KG1 (cell line): ENCODE results near the gene ZNF560.
A peak's percentile ranks its signal among the peaks of the same experiment; 100 is the strongest.
"Not testable (repeated sequence)": the region's sequence is repeated elsewhere in the genome, so short reads cannot be mapped to it uniquely, and the experiment has no call there.

ENCODE experiments used
- DNase-seq: peaks from one replicate; lab custom pipeline; 2025; lab: John Stamatoyannopoulos, UW

The ZNF560 gene

DNA sequence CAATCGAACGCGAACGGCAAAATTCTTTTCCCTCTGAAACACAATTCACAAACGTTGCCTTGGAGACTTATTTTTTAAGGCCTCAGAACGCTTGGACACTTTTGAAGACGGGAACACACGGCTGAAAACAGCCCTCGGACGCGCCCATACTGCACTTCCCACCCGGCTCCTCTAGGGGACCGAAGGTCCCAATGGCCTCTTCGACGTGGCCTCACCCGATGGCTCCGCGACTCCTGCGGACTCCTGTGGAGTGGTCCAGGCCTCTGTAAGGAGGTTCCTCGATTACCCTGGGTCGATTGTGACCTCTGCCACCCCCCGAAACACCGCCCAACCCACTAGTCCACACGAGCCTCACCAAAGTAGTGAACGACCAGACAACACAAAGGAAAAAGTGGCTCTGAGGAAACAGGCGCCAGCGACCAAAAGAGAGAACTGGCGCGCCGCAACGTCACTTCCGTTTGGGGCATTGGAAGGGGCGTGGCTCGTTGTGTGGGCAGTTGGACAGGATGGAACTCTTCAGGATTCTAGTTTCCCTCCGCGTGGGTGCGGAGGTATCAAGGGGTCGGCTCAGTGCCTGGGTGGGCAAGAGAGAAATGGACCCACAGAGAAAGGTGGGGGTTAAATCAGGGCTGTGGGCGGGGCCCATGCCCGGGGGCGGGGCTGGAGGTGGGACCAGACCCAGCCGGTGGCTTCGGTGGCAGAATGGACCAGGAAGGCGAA, at the start of gene ZNF560:
ZNF560 (minus strand) TSS at position 434 of the 720 bp plus-strand sequence. CDS start 23,303 bp downstream, outside the sequence.
- peak; percentile 85 for DNase-seq

DNA sequence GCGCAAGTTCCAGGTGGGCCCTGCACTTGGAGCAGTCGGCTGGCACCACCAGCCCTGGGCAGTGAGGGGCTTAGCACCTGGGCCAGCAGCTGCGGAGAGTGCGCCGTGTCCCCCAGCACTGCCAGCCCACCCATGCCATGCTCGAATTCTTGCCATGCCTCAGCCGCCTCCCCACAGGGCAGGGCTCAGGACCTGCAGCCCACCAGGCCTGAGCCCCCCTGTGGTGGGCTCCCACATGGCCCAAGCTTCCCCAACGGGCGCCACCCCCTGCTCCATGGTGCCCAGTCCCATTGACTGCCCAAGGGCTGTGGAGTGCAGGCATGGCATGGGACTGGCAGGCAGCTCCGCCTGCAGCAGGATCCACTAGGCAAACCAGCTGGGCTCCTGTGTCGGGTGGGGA, 49.5 kb upstream of the ZNF560 start:
- DNase-seq, result no peak

DNA sequence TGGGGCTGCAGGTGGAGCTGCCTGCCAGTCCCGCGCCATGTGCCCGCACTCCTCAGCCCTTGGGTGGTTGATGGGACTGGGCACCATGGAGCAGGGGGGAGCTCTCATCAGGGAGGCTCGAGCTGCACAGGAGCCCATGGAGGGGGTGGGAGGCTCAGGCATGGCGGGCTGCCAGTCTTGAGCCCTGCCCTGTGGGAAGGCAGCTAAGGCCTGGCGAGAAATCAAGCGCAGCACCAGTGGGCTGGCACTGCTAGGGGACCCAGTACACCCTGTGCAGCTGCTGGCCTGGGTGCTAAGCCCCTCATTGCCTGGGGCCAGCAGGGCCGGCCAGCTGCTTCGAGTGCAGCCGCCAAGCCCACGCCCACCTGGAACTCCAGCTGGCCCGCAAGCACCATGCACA, 42.9 kb upstream of the ZNF560 start:
- not testable (repeated sequence) for DNase-seq

- DNase-seq, result not testable (repeated sequence)
Observed at GRCh38 chr19:9539921-9540320, 41.5 kb upstream of the ZNF560 start.

- not testable (repeated sequence) for DNase-seq
Observed at GRCh38 chr19:9539201-9539600, 40.8 kb upstream of the ZNF560 start.

GRCh38 chr19:9538183-9539058, 40.0 kb upstream of the ZNF560 start, which contains the start of gene ZNF426:
TSS of gene ZNF426 (minus strand) at chr19:9538645. CDS start at chr19:9536232, 2,413 bp downstream.
- peak; percentile 60 for DNase-seq

DNA sequence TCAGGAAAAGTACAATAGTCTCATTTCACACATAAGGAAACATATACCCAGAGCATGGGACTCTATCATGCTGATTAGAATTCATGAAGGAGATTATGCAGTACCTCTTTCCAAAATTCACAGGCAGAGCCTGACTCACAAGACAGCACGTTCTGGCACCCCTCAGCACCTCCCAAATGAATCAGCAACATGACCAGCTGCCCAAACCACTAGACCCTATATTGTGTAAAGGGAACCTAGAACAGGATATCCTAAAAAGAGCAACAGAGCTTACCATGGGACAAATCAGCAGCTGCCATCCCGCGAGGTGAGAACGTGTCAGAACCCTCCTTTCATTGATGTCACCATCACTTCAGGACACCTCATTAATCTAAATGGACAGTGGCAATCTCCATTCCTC, 37.5 kb upstream of the ZNF560 start:
- DNase-seq, result no peak

DNA sequence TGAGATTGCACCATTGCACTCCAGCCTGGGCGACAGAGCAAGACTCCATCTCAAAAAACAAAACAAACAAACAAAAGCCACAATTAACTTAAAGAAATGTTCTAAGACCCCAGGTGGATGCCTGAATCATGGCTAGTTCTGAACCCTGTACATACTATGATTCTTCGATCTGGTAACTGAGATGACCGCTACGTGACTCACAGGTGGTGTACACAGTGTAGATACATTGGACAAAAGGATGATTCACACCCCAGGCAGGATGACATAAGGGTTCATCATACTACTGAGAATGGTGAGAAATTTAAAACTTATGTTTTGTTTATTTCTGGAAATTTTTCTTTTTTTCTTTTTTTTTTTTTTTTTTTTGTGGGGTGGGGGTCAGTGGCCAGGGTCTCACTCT, 33.5 kb upstream of the ZNF560 start:
- DNase-seq, result no peak

DNA sequence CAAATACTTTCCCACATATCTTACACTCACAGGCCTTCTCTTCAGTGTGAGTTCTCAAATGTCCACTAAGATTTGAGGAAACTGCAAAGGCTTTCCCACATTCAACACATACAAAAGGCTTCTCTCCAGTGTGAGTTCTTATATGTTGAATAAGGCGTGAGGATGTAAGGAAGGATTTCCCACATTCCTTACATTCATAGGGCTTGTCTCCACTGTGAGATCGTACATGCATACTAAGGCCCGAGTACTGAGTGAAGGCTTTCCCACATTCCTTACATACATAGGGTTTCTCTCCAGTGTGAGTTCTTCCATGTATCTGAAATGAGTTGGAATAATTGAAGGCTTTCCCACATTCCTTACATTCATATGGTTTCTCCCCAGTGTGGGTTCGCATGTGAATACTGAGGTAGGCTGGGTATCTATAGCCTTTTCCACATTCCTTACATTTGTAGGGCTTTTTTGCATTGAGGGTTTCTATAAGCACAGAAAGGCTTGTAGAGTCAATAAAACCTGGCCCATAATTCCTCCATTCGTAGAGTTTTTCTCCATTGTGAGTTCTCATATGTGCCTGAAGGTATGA, 30.4 kb upstream of the ZNF560 start:
- DNase-seq, result no peak

DNA sequence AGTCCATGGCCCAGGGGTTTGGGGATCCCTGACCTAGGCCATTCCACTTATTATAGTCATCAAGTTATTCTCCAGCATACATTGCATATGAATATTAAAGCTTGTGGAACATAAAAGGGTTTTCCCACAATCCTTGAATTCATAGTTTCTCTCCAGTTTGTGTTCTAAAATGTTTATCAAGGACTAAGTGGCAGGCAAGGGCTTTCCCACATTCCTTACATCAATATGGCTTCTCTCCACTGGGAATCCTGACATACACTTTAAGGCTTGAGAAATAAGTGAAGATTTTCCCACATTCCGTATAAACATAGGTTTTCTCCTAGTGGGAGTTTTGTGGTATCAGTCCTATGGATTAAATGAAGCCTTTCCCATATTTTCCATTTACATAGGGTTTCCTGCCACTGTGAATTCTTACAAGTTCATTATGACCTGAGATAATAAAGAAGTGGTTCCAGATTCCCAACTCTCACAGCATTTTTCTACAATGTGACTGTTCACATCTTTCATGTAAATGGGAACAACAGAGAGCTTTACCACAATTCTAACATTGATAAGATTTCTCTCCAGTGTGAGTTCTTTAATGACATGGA, 25.6 kb upstream of the ZNF560 start:
- no peak for DNase-seq

DNA sequence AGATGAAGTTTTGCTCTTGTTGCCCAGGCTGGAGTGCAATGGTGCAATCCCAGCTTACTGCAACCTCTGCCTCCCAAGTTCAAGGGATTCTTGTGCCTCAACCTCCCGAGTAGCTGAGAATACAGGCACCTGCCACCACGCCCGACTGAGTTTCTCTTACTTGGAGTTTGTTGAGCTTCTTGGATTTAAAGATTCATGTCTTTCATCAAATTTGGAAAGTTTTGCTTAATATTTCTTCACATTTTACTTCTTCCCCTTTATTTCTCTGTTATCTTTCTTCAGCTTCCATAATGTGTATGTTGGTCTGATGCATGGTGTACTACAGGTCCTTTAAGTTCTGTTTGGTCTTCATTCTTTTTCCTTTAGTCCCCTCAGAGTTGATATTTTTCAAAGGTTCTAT, 8.9 kb upstream of the ZNF560 start:
- DNase-seq, result no peak

GRCh38 chr19:9500796-9501195, 2.4 kb upstream of the ZNF560 start:
- DNase-seq, result no peak

GRCh38 chr19:9494096-9494495, 4.3 kb downstream of the ZNF560 start:
- no peak for DNase-seq

GRCh38 chr19:9487016-9487415, 11.4 kb downstream of the ZNF560 start:
- DNase-seq, result no peak

DNA sequence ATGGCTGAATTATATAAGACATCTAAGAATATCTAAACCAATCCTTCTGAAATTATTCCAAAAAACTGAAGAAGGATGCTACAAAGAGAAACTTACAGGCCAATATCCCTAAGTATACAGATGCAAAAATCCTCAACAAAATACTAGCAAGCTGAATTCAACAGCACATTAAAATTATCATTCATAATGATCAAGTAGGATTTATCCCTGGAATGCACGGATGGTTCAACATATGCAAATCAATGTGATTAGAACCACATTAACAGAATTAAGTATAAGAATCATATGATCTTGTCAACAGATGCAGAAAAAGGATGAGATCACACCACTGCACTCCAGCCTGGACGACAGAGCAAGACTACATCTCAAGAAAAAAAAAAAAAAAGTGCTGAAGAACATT, 13.3 kb downstream of the ZNF560 start:
- no peak for DNase-seq

DNA sequence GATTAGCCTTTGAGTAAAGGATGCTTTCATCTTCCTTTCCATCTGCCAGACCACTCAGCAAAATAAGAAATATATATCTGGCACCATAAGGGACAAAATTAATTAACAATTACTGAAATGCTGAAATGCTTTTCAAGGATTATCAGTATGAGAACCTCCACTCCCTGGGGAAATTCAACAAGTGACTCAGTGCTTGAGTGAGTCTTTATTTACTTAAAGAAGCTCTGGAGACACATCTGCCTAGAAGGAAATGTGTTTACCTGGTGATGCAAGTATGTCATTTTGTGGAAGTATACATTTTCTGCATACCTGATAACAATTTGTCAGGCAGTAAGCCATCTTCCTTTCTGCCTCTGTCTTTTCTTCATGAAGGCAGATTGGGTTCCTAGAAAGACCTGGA, 23.4 kb downstream of the ZNF560 start:
- DNase-seq, result no peak

GRCh38 chr19:9467161-9467560, 31.3 kb downstream of the ZNF560 start:
- no peak for DNase-seq

GRCh38 chr19:9461938-9462337, 36.5 kb downstream of the ZNF560 start:
- no peak for DNase-seq

GRCh38 chr19:9456018-9456689, 42.3 kb downstream of the ZNF560 start:
- no peak for DNase-seq

DNA sequence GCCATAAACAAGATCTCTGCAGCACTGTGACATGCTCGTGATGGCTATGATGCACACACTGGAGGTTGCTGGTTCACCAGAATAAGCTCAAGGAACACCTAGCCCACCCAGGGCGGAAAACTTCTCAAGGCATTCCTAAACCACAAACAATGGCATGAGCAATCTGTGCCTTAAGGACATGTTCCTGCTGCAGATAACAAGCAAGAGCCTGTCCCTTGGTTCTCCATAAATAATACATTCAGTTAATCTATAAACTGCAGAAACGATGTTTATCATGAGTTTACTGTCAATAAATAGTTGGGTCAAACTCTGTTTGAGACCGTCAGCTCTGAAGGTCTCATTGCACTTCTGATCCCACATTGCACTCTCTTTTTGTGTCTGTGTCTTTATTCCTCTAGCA, 44.5 kb downstream of the ZNF560 start:
- no peak for DNase-seq

DNA sequence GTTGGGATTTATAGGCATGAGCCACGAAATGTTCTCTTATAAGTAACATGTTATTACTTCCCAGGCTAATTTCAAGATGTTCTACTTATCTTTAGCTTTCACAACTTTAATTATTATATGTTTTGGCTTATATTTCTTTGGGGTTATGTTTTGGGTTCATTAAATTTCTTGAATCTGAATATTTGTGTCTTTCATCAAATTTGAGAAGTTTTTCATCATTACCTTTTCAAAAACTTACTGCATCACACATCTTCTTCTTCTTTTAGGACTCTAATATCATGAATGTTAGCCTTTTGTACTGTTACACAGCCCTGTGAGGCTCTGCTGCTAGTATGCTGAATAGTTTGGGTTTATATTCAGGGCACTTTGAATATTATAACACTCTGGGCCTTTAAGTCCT, 53.4 kb downstream of the ZNF560 start:
- no peak for DNase-seq

DNA sequence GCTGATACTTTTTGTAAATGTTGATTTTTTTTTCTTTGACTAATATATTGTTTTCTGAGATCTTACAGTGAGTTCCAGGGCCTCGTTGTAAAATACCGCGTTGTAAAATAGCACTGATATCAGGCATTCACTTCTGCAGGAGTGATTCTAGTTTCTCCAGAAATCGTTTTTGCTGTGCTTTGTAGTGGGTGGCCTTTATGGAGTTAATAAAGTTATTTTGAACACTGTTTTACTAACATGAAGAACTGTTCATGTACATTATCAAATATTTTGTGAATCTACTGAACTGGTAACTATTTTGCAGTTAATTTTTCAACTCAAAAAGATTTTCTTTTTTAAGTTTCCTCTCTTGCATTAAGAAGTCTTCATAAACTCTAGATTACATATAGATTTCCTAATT, 62.1 kb downstream of the ZNF560 start:
- no peak for DNase-seq
